GM19238 (cell line): ENCODE data around the gene LCN15.
"Not testable (repeated sequence)": the region's sequence is repeated elsewhere in the genome, so short reads cannot be mapped to it uniquely, and the experiment has no call there.

Experiments
- DNase-seq: peaks from one replicate; pipeline ENCODE4 v3.0.0; 2011; ENCODE audit warnings: low spot score; ENCODE audit not compliant: insufficient read length

Gene LCN15

DNA sequence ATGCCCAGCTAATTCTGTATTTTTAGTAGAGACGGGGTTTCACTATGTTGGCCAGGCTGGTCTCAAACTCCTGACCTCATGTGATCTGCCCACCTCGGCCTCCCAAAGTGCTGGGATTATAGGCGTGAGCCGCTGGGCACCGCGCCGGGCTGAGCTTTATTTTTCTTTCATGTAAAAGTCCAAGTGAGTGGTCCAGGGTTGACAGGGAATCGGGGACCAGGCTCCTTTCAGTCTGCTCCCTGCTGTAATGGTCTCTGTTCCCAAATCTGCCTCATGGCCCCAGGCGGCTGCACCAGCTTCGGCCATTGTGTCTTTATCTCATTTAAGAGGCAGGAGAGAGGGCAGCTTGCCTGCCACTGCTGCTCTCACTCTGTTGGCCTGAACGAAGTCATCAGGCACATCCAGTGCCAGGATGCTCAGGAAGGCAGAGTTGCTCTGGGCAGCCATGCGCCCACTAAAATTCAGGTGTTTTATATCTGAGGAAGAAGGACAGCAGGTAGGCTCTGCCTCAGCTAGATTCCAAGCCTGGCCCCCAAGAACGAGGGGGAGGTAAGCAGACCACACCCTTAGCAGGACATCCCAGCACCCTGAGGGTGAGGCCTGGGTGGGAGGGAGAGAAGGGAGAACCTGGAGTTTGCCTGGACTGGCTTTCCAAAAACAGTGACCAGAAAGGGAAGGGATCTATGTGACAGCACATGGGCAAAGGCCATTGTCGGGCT is 30.1 kb upstream of the LCN15 start:
- DNase-seq: no peak

DNA sequence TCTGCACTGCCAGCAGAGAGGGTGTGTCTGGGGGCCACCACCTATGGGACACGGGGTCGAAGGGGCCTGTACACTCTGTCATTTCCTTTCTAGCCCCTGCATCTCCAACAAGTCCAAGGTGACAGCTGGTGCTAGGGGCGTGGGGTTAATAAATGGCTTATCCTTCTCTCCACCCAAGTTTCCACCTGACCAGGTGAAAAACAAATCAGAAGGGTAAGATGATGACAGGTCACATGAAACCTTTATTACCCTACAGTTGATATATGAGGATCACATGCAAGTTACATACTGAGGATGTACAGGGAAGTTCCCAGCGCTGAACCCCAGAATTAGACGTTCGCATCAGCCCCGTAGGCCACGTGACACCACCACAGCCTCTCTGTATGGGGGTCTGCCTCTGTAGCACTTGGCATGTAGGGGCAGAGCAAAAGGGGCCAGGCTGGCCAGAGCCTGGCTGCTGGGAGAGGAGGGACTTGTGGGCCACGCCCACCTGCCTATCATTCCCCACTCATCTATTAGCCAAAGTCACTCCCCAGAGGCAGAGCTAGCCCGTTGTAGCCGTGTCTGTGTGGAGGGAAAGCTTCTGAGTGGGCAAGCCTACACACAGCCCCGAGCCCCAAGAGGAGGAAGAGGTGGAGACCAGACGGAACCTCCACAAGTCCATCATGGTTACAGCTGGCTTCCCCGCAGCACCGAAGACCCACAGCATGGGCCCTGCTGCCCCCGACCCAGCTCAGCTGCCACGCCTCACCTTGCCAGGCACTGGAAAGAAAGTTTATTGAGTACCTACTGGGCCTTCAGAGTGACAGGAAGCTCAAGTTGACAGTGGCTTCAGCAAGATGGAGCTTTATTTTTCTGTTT is 29.0 kb upstream of the LCN15 start:
- DNase-seq: no peak

DNA sequence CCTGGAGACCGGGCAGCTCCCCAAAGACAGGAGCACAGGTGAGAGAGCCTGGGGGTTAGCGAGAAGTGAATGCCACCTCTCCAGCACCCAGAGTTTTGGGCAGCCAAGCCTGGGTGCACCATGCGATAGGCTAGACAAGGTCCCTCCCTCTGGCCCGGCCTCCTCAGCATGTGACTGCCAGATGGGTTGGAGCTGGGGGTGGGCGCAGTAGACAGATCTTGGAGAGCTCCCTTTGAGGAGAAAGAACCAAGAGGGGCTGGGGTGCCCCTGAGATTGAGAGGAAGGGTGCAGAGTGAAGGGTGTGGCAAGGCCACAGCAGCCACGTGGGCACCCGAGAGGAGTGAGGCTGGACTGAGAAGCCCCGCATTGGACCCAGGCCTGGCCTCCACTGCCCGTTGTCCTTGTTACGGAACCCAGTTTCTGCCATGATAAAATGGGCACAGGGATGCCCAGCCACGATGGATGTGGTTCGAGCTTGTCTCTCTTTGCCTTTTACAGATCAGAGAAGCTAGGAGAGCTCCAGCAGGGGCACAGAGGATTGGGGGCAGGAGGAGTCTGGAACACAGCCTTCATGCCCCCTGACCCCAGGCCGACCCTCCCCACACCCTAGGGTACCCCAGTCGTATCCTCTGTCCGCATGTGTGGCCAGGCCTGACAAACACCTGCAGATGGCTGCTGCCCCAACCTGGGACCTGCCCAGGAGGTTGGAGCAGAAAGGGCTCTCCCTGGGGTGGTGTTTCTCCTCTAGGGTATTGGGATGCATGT is 28.2 kb upstream of the LCN15 start:
- DNase-seq: no peak

DNA sequence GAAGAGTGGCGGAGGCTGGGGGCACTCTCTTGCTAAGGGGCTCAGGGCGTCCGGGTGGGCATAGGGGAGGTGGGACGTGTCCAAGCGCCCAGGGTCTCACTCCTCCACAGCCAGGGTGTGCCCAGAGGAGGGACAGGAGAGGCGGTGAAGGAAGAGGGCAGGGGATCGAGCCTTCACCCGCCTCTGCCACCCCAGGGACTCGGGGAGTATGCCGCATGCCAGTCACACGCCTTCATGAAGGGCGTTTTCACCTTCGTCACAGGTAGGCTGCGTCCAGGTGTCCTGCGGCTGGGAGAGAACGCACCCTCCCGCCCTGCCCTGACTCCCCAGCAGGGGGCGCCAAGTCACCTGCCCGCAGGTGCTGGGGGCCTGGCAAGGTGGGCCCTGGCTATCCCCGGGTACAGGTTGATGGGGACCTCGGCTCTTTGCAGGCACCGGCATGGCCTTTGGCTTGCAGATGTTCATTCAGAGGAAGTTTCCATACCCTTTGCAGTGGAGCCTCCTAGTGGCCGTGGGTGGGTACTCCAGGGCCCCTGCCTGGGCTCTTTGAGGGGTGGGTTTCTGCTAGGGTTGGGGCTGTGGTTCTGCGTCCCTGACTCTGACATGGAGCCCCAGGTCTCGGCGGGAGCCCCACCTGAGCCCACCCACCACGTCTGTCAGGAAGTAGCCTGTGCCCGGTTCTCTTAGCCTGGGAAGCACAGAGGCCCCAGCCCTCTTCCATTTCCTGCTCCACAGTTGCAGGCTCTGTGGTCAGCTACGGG is 27.4 kb upstream of the LCN15 start:
- DNase-seq: no peak

DNA sequence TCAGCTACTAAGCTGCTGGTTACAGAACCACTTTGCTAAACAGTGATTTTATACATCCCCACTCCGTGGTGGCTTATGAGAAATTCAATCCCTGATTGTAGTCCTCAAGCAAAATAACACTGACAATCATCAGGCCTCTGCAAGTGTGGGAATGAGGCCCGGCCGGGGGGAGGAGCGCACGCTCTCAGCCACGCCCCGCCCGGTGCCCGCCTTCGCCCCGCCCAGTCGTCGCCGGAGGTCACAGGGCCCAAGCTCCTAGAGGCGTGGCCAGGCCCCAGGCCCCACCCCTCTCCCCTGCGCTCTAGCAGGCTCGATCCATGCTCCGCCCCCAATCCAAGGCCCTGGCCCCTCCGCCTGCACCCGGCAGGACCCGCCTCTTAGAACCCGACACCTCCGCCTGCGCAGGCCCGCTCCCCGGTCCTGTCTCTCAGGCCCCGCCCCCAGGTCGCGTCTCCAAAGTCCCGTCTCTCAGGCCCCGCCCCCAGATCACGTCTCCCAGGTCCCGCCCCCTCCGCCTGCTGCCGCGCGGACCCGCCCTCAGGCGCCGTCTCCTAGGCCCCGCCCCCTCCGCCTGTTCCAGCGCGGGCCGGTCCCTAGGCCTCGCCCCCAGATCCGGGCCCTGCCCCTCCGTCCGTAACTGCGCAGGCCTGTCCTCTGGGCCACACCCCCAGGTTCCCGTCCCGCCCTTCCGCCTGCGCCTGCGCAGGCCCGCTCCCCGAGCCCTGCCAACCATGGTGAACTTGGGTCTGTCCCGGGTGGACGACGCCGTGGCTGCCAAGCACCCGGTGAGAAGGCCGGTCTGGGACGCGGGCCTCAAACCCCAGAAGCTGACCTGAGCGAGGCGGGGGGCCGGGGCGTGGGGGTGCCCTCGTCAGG is 26.6 kb upstream of the LCN15 start, which contains the start of gene TMEM141:
Gene TMEM141, plus strand, starts transcription at position 705 of the 876 bp plus-strand sequence. Its CDS starts 27 bp downstream, at position 732.
- DNase-seq: peak; percentile 96

DNA sequence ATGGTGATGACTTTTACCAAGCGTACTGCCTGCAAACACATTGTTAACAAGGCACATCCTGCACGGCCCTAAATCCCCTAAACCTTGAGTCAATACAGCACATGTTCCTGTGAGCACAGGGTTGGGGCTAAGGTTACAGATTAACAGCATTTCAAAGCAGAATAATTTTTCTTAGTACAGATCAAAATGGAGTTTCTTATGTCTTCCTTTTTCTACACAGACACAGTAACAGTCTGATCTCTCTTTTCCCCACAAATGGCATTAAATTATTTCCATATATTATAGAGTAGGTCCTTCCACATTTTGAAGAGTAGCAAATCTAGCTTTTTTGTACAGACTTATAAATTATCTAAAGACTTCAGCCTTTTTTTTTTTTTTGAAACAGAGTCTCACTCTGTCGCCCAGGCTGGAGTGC is 25.2 kb upstream of the LCN15 start:
- DNase-seq: no peak

DNA sequence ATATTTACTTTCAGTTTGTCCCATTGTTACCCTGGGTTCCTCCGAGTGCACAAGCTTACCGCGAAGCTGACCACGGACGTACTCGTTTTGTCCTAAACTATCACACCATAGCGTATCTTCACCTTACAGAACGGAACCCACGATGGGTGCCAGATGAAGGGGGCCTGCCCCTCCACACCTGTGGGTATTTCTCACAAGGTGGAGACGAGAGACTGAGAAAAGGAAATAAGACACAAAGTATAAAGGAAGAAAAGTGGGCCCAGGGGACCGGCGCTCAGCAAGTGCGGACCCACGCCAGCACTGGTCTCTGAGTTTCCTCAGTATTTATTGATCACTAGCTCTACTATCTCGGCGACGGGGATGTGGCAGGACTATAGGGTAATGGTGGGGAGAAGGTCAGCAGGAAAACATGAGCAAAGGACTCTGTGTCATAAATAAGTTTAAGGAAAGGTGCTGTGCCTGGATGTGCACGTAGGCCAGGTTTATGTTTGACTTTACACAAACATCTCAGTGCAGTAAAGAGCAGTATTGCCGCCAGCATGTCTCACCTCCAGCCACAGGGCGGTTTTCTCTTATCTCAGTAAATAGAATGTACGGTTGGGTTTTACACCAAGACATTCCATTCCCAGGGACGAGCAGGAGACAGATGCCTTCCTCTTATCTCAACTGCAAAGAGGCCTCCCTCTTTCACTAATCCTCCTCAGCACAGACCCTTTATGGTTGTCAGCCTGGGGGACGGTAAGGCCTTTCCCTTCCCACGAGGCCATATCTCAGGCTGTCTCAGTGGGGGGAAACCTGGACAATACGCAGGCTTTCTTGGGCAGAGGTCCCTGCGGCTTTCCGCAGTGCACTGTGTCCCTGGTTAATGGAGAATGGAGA is 24.6 kb upstream of the LCN15 start:
- DNase-seq: not testable (repeated sequence)

DNA sequence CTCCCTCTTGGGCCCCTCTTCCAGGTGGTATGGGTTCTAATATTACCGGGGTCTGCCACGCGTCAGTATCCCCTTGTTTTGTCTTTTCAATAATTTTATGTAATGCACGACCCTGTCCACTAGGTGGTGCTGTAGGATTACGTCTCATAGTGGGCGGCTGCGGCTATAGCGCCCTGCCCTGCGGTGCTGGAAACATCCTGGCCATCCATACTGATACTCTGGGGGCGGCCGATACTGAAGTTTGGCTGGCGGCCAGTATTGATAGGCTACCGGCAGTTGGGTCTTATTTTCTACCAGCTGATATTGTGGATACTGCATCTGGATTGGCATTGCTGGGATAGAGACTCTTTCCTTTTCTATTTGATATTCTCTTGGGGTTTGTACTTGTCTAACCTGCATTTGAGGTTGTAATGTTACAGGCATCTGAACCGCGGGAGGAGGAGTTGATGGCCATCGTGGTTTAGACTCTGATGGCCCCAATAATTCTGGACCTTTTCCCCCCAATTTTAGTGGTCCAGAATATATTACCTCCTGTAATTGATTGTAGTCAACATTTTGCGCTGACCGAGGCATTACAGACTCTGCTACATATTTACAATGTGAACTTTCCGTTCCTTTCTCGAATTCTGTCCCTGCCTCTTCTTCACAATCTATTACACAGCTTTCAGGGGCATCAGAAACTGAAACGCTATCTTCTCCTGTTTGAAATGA is 23.5 kb upstream of the LCN15 start:
- no peak for DNase-seq

DNA sequence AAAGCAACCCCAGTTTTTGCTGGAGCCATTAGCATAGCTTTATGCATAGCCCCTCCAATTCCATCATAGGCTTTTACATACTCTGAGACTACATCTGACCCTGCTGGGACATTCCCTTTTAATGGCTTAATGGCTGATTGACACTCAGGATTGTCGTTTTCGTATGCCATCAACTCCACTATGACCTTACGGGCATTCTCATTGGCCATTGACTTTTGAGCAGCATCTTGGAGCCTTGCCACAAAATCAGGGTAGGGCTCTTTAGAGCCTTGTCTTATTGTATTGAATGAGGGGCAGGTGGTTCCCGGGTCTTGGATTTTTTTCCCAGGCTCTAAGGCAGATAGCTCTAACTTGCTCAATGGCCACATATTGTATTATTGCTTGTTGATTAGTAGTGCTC is 22.7 kb upstream of the LCN15 start:
- not testable (repeated sequence) for DNase-seq

DNA sequence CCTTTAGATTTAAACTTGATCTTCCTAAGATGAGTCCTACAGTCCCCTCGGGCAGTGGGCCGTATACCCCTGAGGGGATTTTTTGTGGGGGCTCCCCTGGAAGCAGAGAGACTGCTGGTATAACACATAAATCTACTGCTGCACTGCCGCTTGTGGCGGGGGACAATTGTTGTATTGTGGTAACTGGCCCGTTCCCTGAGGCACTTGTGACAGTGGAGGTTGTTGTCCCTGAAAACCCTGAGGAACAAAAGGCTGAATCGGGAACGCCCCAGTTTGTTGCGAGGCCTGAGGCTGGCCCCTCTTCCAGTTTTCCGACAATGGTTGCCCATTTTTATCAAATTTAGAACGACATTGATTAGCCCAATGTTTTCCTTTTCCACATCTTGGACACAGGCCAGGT is 22.1 kb upstream of the LCN15 start:
- no peak for DNase-seq

DNA sequence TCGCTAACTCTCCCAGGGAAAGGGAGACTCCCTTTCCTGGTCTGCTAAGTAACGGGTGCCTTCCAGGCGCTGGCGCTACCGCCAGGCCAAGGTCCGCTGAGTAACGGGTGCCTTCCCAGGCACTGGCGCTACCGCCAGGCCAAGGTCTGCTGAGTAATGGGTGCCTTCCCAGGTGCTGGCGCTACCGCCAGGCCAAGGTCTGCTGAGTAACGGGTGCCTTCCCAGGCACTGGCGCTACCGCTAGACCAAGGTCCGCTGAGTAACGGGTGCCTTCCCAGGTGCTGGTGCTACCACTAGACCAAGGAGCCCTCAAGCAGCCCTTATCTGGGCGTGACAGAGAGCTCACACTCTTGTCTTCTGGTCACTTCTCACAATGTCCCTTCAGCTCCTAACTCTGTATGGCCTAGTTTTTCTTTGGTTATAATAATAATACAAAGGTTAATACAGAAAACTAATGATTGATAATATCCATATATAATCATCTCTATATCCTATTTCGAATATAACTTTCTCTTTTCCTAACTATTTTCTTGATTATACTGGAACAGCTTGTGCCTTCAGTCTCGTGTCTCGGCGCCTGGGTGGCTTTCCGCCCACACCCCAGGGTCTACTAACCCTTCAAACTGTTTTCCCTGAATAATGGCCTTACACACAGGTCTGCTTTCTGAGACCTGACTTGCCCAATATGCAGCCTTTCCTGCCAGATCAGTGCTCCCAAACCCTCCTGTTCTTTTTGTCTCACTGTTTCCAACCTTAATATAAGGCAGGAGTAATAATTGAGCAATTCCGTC is 21.4 kb upstream of the LCN15 start:
- DNase-seq: not testable (repeated sequence)

DNA sequence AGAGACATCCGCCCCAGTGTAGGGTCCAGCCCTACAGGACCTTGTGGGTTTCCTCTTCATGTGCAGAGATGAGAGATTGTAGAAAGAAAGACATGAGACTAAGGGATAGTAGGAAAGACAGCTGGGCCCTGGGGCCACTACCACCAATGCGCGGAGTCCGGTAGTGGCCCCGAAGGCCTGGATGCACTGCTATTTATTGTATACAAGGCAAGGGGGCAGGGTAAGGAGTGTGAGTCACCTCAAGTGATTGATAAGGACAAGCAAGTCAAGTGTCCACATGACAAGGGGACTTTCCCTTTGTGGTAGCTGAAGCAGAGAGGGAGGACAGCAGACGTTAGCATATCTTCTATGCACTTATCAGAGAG is 20.7 kb upstream of the LCN15 start:
- DNase-seq: no peak

DNA sequence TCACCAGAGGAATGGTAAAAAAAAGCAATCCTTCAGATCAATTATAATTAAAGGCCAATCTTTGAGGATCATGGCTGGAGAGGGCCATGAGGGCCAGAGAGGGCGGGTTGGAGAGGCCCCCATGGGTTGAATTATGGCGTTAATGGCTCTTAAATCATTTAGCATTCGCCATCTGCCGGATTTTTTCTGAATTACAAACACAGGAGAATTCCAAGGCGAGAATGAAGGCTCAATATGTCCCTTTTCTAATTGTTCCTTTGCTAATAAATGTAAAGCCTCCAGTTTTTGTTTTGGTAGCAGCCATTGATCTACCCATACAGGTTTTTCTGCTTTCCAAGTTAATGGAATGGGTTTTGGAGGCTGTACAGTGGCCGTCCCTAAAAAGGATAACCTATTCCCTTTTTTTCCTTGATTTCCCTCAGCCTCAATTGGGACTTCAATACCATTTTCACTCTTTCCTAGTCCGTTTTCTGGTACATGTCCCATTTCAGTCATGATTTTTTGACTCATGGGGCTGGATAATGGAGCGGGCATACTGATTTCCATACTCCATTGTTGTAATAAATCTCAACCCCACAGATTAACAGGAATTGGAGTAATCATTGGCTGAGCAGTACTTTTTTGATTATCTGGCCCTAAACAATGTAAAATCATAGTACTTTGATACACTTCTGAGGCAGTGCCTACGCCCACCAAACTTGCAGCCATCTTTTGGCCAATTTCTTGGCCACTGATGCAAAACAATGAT is 20.1 kb upstream of the LCN15 start:
- no peak for DNase-seq

DNA sequence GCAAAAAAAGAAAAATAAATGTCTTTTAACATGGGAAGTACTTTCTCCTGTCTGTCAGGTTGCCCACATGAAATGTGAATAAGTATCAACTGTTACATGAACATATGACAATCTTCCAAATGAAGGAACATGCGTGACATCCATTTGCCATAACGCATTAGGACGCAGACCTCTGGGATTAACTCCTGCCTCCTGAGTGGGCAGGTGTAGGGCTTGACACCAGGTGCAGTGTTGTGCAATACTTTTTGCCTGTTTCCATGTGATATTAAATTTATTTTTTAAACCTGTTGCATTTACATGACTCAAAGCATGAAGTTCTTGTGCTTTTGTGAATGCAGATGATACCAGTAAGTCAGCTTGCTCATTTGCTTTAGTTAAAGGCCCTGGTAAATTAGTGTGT is 18.1 kb upstream of the LCN15 start:
- no peak for DNase-seq

DNA sequence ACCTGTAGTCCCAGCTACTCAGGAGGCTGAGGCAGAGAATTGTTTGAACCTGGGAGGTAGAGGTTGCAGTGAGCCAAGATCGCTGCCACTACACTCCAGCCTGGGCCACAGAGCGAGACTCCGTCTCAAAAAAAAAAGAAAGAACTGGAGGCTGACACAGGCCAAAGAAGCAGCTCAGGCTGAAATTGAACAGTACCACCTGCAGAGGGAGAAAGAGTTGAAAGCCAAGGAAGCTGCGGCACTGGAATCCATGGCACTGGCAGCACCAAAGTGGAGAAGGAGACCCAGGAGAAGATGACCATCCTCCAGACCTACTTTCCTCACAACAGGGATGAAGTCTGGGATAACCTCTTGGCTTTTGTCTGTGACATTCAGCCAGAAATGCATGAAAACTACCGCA is 15.5 kb upstream of the LCN15 start:
- DNase-seq: no peak

DNA sequence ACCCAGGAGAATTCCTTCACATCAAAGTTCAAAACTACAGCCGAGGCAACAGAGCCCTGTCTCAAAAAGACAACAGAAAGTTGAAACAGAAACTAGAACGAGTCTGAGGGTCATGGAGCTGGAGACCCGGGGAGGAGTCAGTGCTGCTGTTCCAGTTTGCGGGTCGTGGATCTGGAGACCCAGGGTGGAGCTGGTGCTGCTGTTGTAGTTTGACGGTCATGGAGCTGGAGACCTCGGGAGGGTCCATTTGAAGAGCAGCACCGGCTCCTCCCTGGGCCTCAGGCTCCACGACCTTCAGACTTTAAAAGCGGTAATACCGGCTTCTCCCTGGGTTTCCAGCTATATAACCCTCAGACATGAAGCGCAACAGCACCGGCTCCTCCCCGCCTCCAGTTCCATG is 13.0 kb upstream of the LCN15 start:
- no peak for DNase-seq

DNA sequence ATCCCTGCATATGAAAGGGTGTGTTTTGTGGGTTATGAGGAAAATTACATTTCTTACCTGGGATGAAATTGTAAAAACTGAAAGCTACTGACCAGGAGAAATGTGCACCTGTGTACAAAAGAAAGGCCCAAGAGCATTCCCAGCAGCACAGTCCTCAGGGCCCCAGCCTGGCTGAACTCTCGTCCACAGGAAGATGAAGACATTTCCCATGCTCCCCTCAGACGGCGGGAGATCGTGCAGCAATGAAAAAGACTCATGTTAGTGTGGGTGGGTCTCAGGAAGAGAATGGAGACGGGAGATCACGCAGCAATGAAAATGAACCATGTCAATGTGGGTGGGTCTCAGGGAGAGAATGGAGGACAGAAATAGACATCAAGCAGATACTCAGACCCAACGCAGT is 12.6 kb upstream of the LCN15 start:
- DNase-seq: no peak
